Measurements from ENCODE around the gene SLC35F6.

The SLC35F6 gene

DNA sequence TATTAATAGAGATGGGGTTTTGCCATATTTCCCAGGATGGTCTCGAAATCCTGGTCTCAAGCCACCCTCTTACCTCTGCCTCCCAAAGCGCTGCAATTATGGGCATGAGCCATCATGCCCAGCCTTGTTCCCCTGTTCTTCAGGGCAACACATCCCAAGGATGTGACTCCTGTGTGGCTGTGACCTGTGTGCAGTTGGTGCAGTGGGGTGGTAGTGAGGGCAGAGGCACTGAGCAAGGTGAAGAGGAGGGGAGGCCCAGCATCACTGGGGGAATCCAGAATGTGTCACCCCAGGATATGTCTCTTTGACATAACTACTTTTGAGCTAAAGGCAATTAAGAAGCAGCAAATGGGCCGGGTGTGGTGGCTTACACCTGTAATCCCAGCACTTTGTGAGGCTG, 45.1 kb downstream of the SLC35F6 start:
- no peak overlapping the region for H3K4me3 ChIP-seq (ENCODE audit: insufficient read depth, low read length, poor library complexity, severe bottlenecking)
- no peaks in the 10 kb centered on the region for H3K9me2 ChIP-seq (replicated peaks; ENCODE audit: insufficient read depth, low read length)
- no peak overlapping the region for H3K4me2 ChIP-seq (ENCODE audit: low read depth, low read length, poor library complexity, severe bottlenecking)
- H3K79me2 ChIP-seq (ENCODE audit: insufficient read depth, low read length), result no peaks in the 10 kb centered on the region
- H3K27me3 ChIP-seq (ENCODE audit: low read length), result no peaks in the 10 kb centered on the region
- no peaks in the 10 kb centered on the region for H3F3A ChIP-seq (ENCODE audit: insufficient read depth)
- no peaks in the 10 kb centered on the region for H3K36me3 ChIP-seq (ENCODE audit: low read length)
- H3K9me3 ChIP-seq (ENCODE audit: insufficient read depth, low read length), result no peaks in the 10 kb centered on the region
- no peak overlapping the region for H3K27ac ChIP-seq (ENCODE audit: low read depth, low read length)
- H4K20me1 ChIP-seq (ENCODE audit: low read depth, low read length), result no peaks in the 10 kb centered on the region
- H3K9ac ChIP-seq (ENCODE audit: low read length), result no peak overlapping the region
- H2AFZ ChIP-seq (ENCODE audit: low read depth, low read length, severe bottlenecking), result no peak overlapping the region
- TF ChIP-seq EZH2phosphoT487 (conservative IDR thresholded peaks at IDR 0.05; ENCODE audit: low read length), result no peak
- TF ChIP-seq, protein P1, sequence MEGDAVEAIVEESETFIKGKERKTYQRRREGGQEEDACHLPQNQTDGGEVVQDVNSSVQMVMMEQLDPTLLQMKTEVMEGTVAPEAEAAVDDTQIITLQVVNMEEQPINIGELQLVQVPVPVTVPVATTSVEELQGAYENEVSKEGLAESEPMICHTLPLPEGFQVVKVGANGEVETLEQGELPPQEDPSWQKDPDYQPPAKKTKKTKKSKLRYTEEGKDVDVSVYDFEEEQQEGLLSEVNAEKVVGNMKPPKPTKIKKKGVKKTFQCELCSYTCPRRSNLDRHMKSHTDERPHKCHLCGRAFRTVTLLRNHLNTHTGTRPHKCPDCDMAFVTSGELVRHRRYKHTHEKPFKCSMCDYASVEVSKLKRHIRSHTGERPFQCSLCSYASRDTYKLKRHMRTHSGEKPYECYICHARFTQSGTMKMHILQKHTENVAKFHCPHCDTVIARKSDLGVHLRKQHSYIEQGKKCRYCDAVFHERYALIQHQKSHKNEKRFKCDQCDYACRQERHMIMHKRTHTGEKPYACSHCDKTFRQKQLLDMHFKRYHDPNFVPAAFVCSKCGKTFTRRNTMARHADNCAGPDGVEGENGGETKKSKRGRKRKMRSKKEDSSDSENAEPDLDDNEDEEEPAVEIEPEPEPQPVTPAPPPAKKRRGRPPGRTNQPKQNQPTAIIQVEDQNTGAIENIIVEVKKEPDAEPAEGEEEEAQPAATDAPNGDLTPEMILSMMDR (IDR thresholded peaks at IDR 0.05; ENCODE audit: insufficient read depth, low read length, poor library complexity, severe bottlenecking), result no peak

DNA sequence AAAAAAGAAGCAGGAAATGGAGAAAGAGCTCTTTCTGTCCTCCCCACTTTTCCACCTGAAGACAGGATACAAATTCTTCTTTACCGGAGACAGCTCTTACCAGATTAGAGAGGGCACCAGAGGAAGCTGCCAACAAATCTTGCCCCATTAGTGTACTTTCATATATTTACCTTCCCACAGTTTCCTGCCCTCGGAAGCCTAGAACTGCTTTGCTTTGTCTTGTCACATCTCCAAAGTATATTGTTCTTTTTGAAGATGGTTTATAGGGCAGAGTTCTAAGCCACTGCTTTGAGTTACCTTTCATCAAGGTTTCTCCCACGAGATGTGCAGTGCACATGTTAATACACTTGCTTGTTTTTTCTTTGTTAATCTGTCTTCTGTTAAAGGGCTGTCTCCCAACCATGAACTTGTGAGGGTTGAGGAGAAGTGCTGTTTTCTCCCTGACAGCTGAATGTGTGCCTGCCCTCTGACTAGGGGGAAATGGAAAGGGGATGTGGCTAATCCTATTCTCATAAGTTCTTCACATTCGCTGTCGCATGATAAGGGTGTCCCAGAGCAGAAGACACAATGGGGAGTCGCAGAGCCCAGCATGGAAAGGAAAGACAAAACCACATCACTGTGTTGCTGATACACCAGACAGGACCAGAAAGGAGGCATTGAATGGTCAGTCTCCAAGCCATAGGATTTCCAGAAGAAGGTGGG, 45.9 kb downstream of the SLC35F6 start:
- Histone ChIP-seq H3K9me3 (ENCODE audit: insufficient read depth, low read length) (no peaks in the 10 kb centered on the region), H2AFZ (ENCODE audit: low read depth, low read length, severe bottlenecking) (no peak overlapping the region), H3K4me2 (ENCODE audit: low read depth, low read length, poor library complexity, severe bottlenecking) (no peak overlapping the region), H3K9ac (ENCODE audit: low read length) (no peak overlapping the region), H3K4me3 (ENCODE audit: insufficient read depth, low read length, poor library complexity, severe bottlenecking) (no peak overlapping the region), H3K9me2 (replicated peaks; ENCODE audit: insufficient read depth, low read length) (no peaks in the 10 kb centered on the region), H3K36me3 (ENCODE audit: low read length) (no peaks in the 10 kb centered on the region), H3K79me2 (ENCODE audit: insufficient read depth, low read length) (no peaks in the 10 kb centered on the region), H3K27me3 (ENCODE audit: low read length) (no peaks in the 10 kb centered on the region), H3K27ac (ENCODE audit: low read depth, low read length) (no peak overlapping the region), H4K20me1 (ENCODE audit: low read depth, low read length) (no peaks in the 10 kb centered on the region), H3F3A (ENCODE audit: insufficient read depth) (no peaks in the 10 kb centered on the region)
- TF ChIP-seq, protein P1 (IDR thresholded peaks at IDR 0.05; ENCODE audit: insufficient read depth, low read length, poor library complexity, severe bottlenecking), result no peak
- no peak for TF ChIP-seq EZH2phosphoT487 (conservative IDR thresholded peaks at IDR 0.05; ENCODE audit: low read length)

DNA sequence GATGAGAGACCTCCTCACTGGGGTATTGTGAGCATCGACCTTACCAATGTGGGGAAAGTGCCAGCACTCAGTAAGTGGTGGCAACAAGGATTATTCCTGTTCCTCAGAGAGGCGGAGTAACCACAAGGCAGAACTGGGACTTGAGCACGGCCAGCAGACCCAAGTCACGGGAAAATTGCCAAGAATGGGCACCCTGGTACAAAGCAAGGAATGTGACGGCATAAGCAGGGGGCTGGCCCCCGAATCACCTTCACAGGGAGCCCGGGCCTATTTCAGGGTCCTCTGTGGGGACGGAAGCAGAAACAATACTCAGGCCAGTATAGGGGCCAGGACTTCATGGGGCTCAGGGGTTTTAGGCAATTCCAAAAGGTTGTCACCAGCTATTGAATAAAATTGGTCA, 47.2 kb downstream of the SLC35F6 start:
- Histone ChIP-seq H3F3A (ENCODE audit: insufficient read depth) (no peaks in the 10 kb centered on the region), H3K79me2 (ENCODE audit: insufficient read depth, low read length) (no peaks in the 10 kb centered on the region), H3K27me3 (ENCODE audit: low read length) (no peaks in the 10 kb centered on the region), H3K36me3 (ENCODE audit: low read length) (no peaks in the 10 kb centered on the region), H3K9me3 (ENCODE audit: insufficient read depth, low read length) (no peaks in the 10 kb centered on the region), H3K9ac (ENCODE audit: low read length) (no peak overlapping the region), H4K20me1 (ENCODE audit: low read depth, low read length) (no peaks in the 10 kb centered on the region), H3K4me2 (ENCODE audit: low read depth, low read length, poor library complexity, severe bottlenecking) (no peak overlapping the region), H3K4me3 (ENCODE audit: insufficient read depth, low read length, poor library complexity, severe bottlenecking) (no peak overlapping the region), H3K9me2 (replicated peaks; ENCODE audit: insufficient read depth, low read length) (no peaks in the 10 kb centered on the region), H3K27ac (ENCODE audit: low read depth, low read length) (no peak overlapping the region), H2AFZ (ENCODE audit: low read depth, low read length, severe bottlenecking) (no peak overlapping the region)
- TF ChIP-seq, protein P1 (IDR thresholded peaks at IDR 0.05; ENCODE audit: insufficient read depth, low read length, poor library complexity, severe bottlenecking), result no peak
- TF ChIP-seq EZH2phosphoT487 (conservative IDR thresholded peaks at IDR 0.05; ENCODE audit: low read length), result no peak

Data from SU-DHL-6 (cell line).